WTC11 (cell line): Measurements from ENCODE around the gene VARS1. TPM values are rescaled to one million over a fixed set of nuclear protein-coding genes. Genes with fewer than 3 reads are reported as not detected.

Experiments
- ATAC-seq: fragments of 200-7000 bp; cut with Tn5 transposase; 2 replicates; pipeline ENCODE4 v1.10.0; 2021; ENCODE audit warnings: mild to moderate bottlenecking, moderate library complexity
- CTCF ChIA-PET: fragments of 300-600 bp; sonication (Branson Sonifier 250); formaldehyde crosslinking; loops from one replicate; lab custom pipeline; 2021; ENCODE audit warnings: antibody characterized with exemption; lab: Charles Lee
- POLR2A ChIA-PET: fragments of 350-600 bp; sonication (Branson Sonifier 250); formaldehyde crosslinking; loops from one replicate; lab custom pipeline; 2021; ENCODE audit warnings: antibody characterized with exemption; lab: Charles Lee
- DNase-seq: peaks from one replicate; pipeline ENCODE4 v3.0.0; 2021; ENCODE audit warnings: low spot score
- H3K27ac Mint-ChIP-seq: 2 replicates; pipeline ENCODE4 v1.8.0; 2021; ENCODE audit warnings: mixed read lengths
- H3K27me3 Mint-ChIP-seq: 2 replicates; pipeline ENCODE4 v1.8.0; 2021; ENCODE audit warnings: low read depth, mild to moderate bottlenecking, moderate library complexity, mixed read lengths
- H3K36me3 Mint-ChIP-seq: 2 replicates; pipeline ENCODE4 v1.8.0; 2021; ENCODE audit warnings: mixed read lengths
- H3K4me1 Mint-ChIP-seq: 2 replicates; pipeline ENCODE4 v1.8.0; 2022; ENCODE audit warnings: mixed read lengths
- H3K4me3 Mint-ChIP-seq: 2 replicates; pipeline ENCODE4 v1.8.0; 2021; ENCODE audit warnings: mild to moderate bottlenecking, moderate library complexity, mixed read lengths
- H3K9me3 Mint-ChIP-seq: 2 replicates; pipeline ENCODE4 v1.8.0; 2021; ENCODE audit warnings: mixed read lengths
- ELF4 ChIP-seq: sonication (generic); formaldehyde crosslinking; IDR thresholded peaks from 2 replicates; pipeline ENCODE4 v1.8.1; 2022; ENCODE audit warnings: low read depth, mild to moderate bottlenecking, moderate library complexity, missing genetic modification reagents
- GRHL2 ChIP-seq: fragments of 250-450 bp; sonication (Bioruptor Pico); IDR thresholded peaks from 2 replicates; pipeline ENCODE4 v1.8.0; 2022; ENCODE audit warnings: mild to moderate bottlenecking, moderate library complexity; ENCODE audit not compliant: insufficient replicate concordance, severe bottlenecking
- NR3C1 ChIP-seq: sonication (generic); formaldehyde crosslinking; conservative IDR thresholded peaks from 2 replicates; pipeline ENCODE4 v1.8.1; 2023; ENCODE audit warnings: low read depth, mild to moderate bottlenecking, missing genetic modification reagents
- TEAD4 ChIP-seq: sonication (generic); formaldehyde crosslinking; IDR thresholded peaks from 2 replicates; pipeline ENCODE4 v1.8.0; 2022; ENCODE audit warnings: mild to moderate bottlenecking, missing genetic modification reagents
- TP53 ChIP-seq: sonication (generic); formaldehyde crosslinking; IDR thresholded peaks from 2 replicates; pipeline ENCODE4 v1.8.1; 2023; ENCODE audit warnings: mild to moderate bottlenecking, missing genetic modification reagents
- ZNF416 ChIP-seq: fragments of 250-450 bp; sonication (Bioruptor Pico); IDR thresholded peaks from 2 replicates; pipeline ENCODE4 v1.9.0; 2021; ENCODE audit warnings: mild to moderate bottlenecking, inconsistent platforms
- ZNF671 ChIP-seq: fragments of 250-450 bp; sonication (Bioruptor Pico); IDR thresholded peaks from 2 replicates; pipeline ENCODE4 v1.8.0; 2021; ENCODE audit warnings: mild to moderate bottlenecking
- total RNA-seq: library from RNA; stranded (reverse); gene quantifications from 3 replicates; pipeline ENCODE4 v1.2.3, GENCODE V29; 2021
- TF ChIP-seq, protein P1 (sequence below): fragments of 250-450 bp; sonication (Bioruptor Pico); IDR thresholded peaks from 2 replicates; pipeline ENCODE4 v1.9.0; 2021; ENCODE audit warnings: moderate library complexity, mild to moderate bottlenecking, inconsistent platforms, borderline replicate concordance
- TF ChIP-seq, protein P2 (sequence below): sonication (generic); formaldehyde crosslinking; IDR thresholded peaks from 2 replicates; pipeline ENCODE4 v1.8.1; 2022; ENCODE audit warnings: mild to moderate bottlenecking, moderate library complexity, missing genetic modification reagents
- TF ChIP-seq, protein P3 (sequence below): sonication (generic); formaldehyde crosslinking; IDR thresholded peaks from 2 replicates; pipeline ENCODE4 v1.8.1; 2023; ENCODE audit warnings: mild to moderate bottlenecking, missing genetic modification reagents
- TF ChIP-seq, protein P4 (sequence below): sonication (generic); formaldehyde crosslinking; IDR thresholded peaks from 2 replicates; pipeline ENCODE4 v1.8.1; 2022; ENCODE audit warnings: low read depth, mild to moderate bottlenecking, moderate library complexity, missing genetic modification reagents, borderline replicate concordance
- TF ChIP-seq, protein P5 (sequence below): fragments of 250-450 bp; sonication (Bioruptor Pico); IDR thresholded peaks from 2 replicates; pipeline ENCODE4 v1.9.0; 2021; ENCODE audit warnings: mild to moderate bottlenecking, borderline replicate concordance
- TF ChIP-seq, protein P6 (sequence below): sonication (generic); formaldehyde crosslinking; IDR thresholded peaks from 2 replicates; pipeline ENCODE4 v1.8.1; 2023; ENCODE audit warnings: mild to moderate bottlenecking, moderate library complexity, missing genetic modification reagents

Gene VARS1
- total RNA-seq, 1 experiment from 2014 or later: 177 TPM

DNA sequence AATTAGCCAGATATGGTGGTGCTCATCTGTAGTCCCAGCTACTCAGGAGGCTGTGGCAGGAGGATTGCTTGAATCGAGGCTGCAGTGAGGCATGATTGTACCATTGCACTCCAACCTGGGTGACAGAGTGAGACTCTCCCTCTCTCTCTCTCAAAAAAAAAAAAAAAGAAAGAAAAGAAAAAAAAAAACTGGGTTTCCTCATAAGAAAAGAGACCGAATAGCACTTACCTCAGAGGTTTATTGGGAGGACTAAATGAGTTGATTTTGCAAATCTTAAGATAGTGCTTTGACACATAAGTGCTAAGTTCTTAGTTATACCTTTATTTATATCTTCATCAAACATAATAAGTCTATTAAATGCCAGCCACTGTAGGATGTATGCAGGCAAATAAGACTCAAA, 24.7 kb downstream of the VARS1 start:
- DNase-seq: no peak
- H3K9me3 Mint-ChIP-seq: no peaks in the 10 kb centered on the region
- H3K4me3 Mint-ChIP-seq: no peak overlapping the region
- POLR2A ChIA-PET: no interaction called here
- ATAC-seq: no peak
- no peaks in the 10 kb centered on the region; the same call in 1 of the 2 replicates for H3K27me3 Mint-ChIP-seq
- no peaks in the 10 kb centered on the region for H3K36me3 Mint-ChIP-seq
- TF ChIP-seq NR3C1: no peak
- TF ChIP-seq TP53: no peak
- TF ChIP-seq, protein P1, sequence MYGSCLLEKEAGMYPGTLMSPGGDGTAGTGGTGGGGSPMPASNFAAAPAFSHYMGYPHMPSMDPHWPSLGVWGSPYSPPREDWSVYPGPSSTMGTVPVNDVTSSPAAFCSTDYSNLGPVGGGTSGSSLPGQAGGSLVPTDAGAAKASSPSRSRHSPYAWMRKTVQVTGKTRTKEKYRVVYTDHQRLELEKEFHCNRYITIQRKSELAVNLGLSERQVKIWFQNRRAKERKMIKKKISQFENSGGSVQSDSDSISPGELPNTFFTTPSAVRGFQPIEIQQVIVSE (CRISPR knock-in tag): no peak
- TF ChIP-seq TEAD4 (CRISPR knock-in tag): no peak
- TF ChIP-seq, protein P2, sequence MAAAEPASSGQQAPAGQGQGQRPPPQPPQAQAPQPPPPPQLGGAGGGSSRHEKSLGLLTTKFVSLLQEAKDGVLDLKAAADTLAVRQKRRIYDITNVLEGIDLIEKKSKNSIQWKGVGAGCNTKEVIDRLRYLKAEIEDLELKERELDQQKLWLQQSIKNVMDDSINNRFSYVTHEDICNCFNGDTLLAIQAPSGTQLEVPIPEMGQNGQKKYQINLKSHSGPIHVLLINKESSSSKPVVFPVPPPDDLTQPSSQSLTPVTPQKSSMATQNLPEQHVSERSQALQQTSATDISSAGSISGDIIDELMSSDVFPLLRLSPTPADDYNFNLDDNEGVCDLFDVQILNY: no peak
- TF ChIP-seq, protein P3, sequence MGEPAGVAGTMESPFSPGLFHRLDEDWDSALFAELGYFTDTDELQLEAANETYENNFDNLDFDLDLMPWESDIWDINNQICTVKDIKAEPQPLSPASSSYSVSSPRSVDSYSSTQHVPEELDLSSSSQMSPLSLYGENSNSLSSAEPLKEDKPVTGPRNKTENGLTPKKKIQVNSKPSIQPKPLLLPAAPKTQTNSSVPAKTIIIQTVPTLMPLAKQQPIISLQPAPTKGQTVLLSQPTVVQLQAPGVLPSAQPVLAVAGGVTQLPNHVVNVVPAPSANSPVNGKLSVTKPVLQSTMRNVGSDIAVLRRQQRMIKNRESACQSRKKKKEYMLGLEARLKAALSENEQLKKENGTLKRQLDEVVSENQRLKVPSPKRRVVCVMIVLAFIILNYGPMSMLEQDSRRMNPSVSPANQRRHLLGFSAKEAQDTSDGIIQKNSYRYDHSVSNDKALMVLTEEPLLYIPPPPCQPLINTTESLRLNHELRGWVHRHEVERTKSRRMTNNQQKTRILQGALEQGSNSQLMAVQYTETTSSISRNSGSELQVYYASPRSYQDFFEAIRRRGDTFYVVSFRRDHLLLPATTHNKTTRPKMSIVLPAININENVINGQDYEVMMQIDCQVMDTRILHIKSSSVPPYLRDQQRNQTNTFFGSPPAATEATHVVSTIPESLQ: no peak
- no peak for TF ChIP-seq ZNF416 (CRISPR knock-in tag)
- no peak for TF ChIP-seq GRHL2 (CRISPR knock-in tag)
- TF ChIP-seq, protein P4, sequence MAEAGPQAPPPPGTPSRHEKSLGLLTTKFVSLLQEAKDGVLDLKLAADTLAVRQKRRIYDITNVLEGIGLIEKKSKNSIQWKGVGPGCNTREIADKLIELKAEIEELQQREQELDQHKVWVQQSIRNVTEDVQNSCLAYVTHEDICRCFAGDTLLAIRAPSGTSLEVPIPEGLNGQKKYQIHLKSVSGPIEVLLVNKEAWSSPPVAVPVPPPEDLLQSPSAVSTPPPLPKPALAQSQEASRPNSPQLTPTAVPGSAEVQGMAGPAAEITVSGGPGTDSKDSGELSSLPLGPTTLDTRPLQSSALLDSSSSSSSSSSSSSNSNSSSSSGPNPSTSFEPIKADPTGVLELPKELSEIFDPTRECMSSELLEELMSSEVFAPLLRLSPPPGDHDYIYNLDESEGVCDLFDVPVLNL (CRISPR knock-in tag): no peak
- no peak for TF ChIP-seq ELF4
- TF ChIP-seq, protein P5, sequence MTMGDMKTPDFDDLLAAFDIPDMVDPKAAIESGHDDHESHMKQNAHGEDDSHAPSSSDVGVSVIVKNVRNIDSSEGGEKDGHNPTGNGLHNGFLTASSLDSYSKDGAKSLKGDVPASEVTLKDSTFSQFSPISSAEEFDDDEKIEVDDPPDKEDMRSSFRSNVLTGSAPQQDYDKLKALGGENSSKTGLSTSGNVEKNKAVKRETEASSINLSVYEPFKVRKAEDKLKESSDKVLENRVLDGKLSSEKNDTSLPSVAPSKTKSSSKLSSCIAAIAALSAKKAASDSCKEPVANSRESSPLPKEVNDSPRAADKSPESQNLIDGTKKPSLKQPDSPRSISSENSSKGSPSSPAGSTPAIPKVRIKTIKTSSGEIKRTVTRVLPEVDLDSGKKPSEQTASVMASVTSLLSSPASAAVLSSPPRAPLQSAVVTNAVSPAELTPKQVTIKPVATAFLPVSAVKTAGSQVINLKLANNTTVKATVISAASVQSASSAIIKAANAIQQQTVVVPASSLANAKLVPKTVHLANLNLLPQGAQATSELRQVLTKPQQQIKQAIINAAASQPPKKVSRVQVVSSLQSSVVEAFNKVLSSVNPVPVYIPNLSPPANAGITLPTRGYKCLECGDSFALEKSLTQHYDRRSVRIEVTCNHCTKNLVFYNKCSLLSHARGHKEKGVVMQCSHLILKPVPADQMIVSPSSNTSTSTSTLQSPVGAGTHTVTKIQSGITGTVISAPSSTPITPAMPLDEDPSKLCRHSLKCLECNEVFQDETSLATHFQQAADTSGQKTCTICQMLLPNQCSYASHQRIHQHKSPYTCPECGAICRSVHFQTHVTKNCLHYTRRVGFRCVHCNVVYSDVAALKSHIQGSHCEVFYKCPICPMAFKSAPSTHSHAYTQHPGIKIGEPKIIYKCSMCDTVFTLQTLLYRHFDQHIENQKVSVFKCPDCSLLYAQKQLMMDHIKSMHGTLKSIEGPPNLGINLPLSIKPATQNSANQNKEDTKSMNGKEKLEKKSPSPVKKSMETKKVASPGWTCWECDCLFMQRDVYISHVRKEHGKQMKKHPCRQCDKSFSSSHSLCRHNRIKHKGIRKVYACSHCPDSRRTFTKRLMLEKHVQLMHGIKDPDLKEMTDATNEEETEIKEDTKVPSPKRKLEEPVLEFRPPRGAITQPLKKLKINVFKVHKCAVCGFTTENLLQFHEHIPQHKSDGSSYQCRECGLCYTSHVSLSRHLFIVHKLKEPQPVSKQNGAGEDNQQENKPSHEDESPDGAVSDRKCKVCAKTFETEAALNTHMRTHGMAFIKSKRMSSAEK (CRISPR knock-in tag): no peak
- TF ChIP-seq, protein P6, sequence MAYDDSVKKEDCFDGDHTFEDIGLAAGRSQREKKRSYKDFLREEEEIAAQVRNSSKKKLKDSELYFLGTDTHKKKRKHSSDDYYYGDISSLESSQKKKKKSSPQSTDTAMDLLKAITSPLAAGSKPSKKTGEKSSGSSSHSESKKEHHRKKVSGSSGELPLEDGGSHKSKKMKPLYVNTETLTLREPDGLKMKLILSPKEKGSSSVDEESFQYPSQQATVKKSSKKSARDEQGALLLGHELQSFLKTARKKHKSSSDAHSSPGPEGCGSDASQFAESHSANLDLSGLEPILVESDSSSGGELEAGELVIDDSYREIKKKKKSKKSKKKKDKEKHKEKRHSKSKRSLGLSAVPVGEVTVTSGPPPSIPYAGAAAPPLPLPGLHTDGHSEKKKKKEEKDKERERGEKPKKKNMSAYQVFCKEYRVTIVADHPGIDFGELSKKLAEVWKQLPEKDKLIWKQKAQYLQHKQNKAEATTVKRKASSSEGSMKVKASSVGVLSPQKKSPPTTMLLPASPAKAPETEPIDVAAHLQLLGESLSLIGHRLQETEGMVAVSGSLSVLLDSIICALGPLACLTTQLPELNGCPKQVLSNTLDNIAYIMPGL (CRISPR knock-in tag): no peak
- TF ChIP-seq ZNF671 (CRISPR knock-in tag): no peak
- TF ChIP-seq, all 79 proteins: peak for 0
- Mint-ChIP-seq H3K4me1 (peaks cover 9% of the 10 kb centered on the region), H3K27ac (no peak overlapping the region)
- CTCF ChIA-PET: interaction anchor here (1.4 to 2.6 kb wide), 9 partner anchors 9 to 105 kb away, joined by 4 to 66 read pairs (median 10); partner anchors contain the start of genes CSNK2B, DDAH2 and NEU1
